Neural cell (in vitro differentiated cells): ENCODE data around the gene ATP1A2. TPM values are rescaled to one million over a fixed set of nuclear protein-coding genes. Genes with fewer than 3 reads are reported as not detected.

Experiments used
- H2AFZ ChIP-seq: fragments of 200-600, 300-800 bp; sonication (generic), shearing (Covaris generic); 2 replicates; pipeline ENCODE4 v1.6.0; 2014; ENCODE audit warnings: low read depth, mild to moderate bottlenecking, antibody characterized with exemption, low read length, moderate library complexity
- H3F3A ChIP-seq: fragments of 200-600 bp; shearing (Covaris generic); 2 replicates; pipeline ENCODE4 v1.6.1; 2016; ENCODE audit warnings: mild to moderate bottlenecking, moderate library complexity, mixed read lengths, antibody characterized with exemption, low read length; ENCODE audit not compliant: insufficient read depth, poor library complexity, severe bottlenecking
- H3K27ac ChIP-seq: fragments of 200-600, 300-800 bp; sonication (generic), shearing (Covaris generic); 2 replicates; pipeline ENCODE4 v1.5.1; 2014; ENCODE audit warnings: mild to moderate bottlenecking, low read length, moderate library complexity
- H3K27me3 ChIP-seq: fragments of 300-800, 200-600 bp; sonication (generic), shearing (Covaris generic); 2 replicates; pipeline ENCODE4 v1.6.0; 2014; ENCODE audit warnings: mild to moderate bottlenecking, low read depth, low read length, moderate library complexity; ENCODE audit not compliant: insufficient read depth
- H3K36me3 ChIP-seq: fragments of 300-800, 200-600 bp; sonication (generic), shearing (Covaris generic); 2 replicates; pipeline ENCODE4 v1.5.1; 2014; ENCODE audit warnings: mild to moderate bottlenecking, antibody characterized with exemption, low read length, moderate library complexity; ENCODE audit not compliant: insufficient read depth
- H3K4me2 ChIP-seq: fragments of 300-800, 200-600 bp; sonication (generic), shearing (Covaris generic); 2 replicates; pipeline ENCODE4 v1.6.0; 2014; ENCODE audit warnings: mild to moderate bottlenecking, low read length
- H3K4me3 ChIP-seq: fragments of 300-800, 200-600 bp; sonication (generic), shearing (Covaris generic); 2 replicates; pipeline ENCODE4 v1.5.1; 2014; ENCODE audit warnings: mild to moderate bottlenecking, low read length, moderate library complexity
- H3K79me2 ChIP-seq: fragments of 200-600 bp; shearing (Covaris generic); replicated peaks from 2 replicates; pipeline ENCODE4 v1.6.0; 2014; ENCODE audit warnings: mild to moderate bottlenecking, low read length, moderate library complexity; ENCODE audit not compliant: insufficient read depth
- H3K9ac ChIP-seq: fragments of 300-800, 200-600 bp; sonication (generic), shearing (Covaris generic); 2 replicates; pipeline ENCODE4 v1.6.1; 2016; ENCODE audit warnings: mild to moderate bottlenecking, low read length, mixed read lengths
- H3K9me2 ChIP-seq: fragments of 200-600 bp; shearing (Covaris generic); 2 replicates; pipeline ENCODE4 v1.6.1; 2016; ENCODE audit warnings: mild to moderate bottlenecking, low read length, mixed read lengths; ENCODE audit not compliant: insufficient read depth
- H3K9me3 ChIP-seq: fragments of 200-600, 300-800 bp; sonication (generic), shearing (Covaris generic); 2 replicates; pipeline ENCODE4 v1.6.1; 2016; ENCODE audit warnings: mild to moderate bottlenecking, mixed run types, low read length, moderate library complexity, mixed read lengths
- H4K20me1 ChIP-seq: fragments of 200-600 bp; shearing (Covaris generic); 2 replicates; pipeline ENCODE4 v1.6.1; 2016; ENCODE audit warnings: mild to moderate bottlenecking, mixed run types; ENCODE audit not compliant: insufficient read depth
- CTCF ChIP-seq: fragments of 450-650 bp; IDR thresholded peaks from 2 replicates; pipeline ENCODE4 v1.5.1; 2014; ENCODE audit warnings: antibody characterized with exemption, mild to moderate bottlenecking, moderate library complexity; ENCODE audit not compliant: poor library complexity, severe bottlenecking
- EP300 ChIP-seq: fragments of 450-650 bp; conservative IDR thresholded peaks from 2 replicates; pipeline ENCODE4 v1.6.1; 2014; ENCODE audit warnings: antibody characterized with exemption, mild to moderate bottlenecking, moderate library complexity; ENCODE audit not compliant: poor library complexity, severe bottlenecking
- EZH2 ChIP-seq: fragments of 200-600, 300-800 bp; shearing (Covaris generic), sonication (generic); IDR thresholded peaks from 2 replicates; pipeline ENCODE4 v1.6.1; 2014; ENCODE audit warnings: antibody characterized with exemption, low read length, borderline replicate concordance, mild to moderate bottlenecking; ENCODE audit not compliant: insufficient read depth, poor library complexity, severe bottlenecking
- MXI1 ChIP-seq: fragments of 450-650 bp; conservative IDR thresholded peaks from 2 replicates; pipeline ENCODE4 v1.6.1; 2014; ENCODE audit warnings: antibody characterized with exemption, mild to moderate bottlenecking; ENCODE audit not compliant: poor library complexity, severe bottlenecking
- POLR2AphosphoS5 ChIP-seq: IDR thresholded peaks from 2 replicates; pipeline ENCODE4 v1.6.1; 2012
- RAD21 ChIP-seq: fragments of 450-650 bp; conservative IDR thresholded peaks from 2 replicates; pipeline ENCODE4 v1.6.1; 2014; ENCODE audit warnings: antibody characterized with exemption, mild to moderate bottlenecking, moderate library complexity
- SMC3 ChIP-seq: fragments of 450-650 bp; conservative IDR thresholded peaks from 2 replicates; pipeline ENCODE4 v1.6.1; 2014; ENCODE audit warnings: antibody characterized with exemption, mild to moderate bottlenecking, moderate library complexity; ENCODE audit not compliant: poor library complexity
- TAF1 ChIP-seq: IDR thresholded peaks from 2 replicates; pipeline ENCODE4 v1.6.1; 2012; ENCODE audit warnings: low read depth
- polyA plus RNA-seq: library from polyadenylated mRNA; depleted of rRNA; stranded (reverse); fragments of >200 nt; gene quantifications from 2 replicates; pipeline ENCODE4 v1.2.3, GENCODE V29; 2014
- TF ChIP-seq, protein P1 (sequence below): IDR thresholded peaks from 2 replicates; pipeline ENCODE4 v1.6.1; 2012; ENCODE audit warnings: borderline replicate concordance

The ATP1A2 gene
- polyA plus RNA-seq, 1 donor from 2014 or later: 0.12 TPM

DNA sequence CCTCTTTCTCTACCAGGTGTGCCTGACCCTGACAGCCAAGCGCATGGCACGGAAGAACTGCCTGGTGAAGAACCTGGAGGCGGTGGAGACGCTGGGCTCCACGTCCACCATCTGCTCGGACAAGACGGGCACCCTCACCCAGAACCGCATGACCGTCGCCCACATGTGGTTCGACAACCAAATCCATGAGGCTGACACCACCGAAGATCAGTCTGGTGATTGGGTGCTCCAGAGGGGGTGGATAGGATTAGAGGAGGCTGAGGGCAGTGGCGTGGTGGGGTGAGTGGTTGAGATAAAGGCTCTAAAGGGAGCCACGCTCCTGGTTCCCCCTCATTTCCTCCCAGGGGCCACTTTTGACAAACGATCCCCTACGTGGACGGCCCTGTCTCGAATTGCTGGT is 13.1 kb downstream of the ATP1A2 start:
- Histone ChIP-seq H3F3A (no peaks in the 10 kb centered on the region), H3K27ac (no peak overlapping the region), H4K20me1 (no peaks in the 10 kb centered on the region), H3K36me3 (no peaks in the 10 kb centered on the region), H3K9me2 (no peaks in the 10 kb centered on the region), H3K27me3 (no peaks in the 10 kb centered on the region), H3K4me3 (no peak overlapping the region), H3K9ac (no peak overlapping the region), H3K4me2 (no peak overlapping the region), H3K79me2 (no peaks in the 10 kb centered on the region), H3K9me3 (no peaks in the 10 kb centered on the region), H2AFZ (no peak overlapping the region)
- TF ChIP-seq TAF1 (no peak), MXI1 (no peak), RAD21 (no peak), POLR2AphosphoS5 (no peak), EZH2 (no peak), EP300 (no peak), CTCF (no peak), SMC3 (no peak)
- TF ChIP-seq, protein P1, sequence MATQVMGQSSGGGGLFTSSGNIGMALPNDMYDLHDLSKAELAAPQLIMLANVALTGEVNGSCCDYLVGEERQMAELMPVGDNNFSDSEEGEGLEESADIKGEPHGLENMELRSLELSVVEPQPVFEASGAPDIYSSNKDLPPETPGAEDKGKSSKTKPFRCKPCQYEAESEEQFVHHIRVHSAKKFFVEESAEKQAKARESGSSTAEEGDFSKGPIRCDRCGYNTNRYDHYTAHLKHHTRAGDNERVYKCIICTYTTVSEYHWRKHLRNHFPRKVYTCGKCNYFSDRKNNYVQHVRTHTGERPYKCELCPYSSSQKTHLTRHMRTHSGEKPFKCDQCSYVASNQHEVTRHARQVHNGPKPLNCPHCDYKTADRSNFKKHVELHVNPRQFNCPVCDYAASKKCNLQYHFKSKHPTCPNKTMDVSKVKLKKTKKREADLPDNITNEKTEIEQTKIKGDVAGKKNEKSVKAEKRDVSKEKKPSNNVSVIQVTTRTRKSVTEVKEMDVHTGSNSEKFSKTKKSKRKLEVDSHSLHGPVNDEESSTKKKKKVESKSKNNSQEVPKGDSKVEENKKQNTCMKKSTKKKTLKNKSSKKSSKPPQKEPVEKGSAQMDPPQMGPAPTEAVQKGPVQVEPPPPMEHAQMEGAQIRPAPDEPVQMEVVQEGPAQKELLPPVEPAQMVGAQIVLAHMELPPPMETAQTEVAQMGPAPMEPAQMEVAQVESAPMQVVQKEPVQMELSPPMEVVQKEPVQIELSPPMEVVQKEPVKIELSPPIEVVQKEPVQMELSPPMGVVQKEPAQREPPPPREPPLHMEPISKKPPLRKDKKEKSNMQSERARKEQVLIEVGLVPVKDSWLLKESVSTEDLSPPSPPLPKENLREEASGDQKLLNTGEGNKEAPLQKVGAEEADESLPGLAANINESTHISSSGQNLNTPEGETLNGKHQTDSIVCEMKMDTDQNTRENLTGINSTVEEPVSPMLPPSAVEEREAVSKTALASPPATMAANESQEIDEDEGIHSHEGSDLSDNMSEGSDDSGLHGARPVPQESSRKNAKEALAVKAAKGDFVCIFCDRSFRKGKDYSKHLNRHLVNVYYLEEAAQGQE: no peak

DNA sequence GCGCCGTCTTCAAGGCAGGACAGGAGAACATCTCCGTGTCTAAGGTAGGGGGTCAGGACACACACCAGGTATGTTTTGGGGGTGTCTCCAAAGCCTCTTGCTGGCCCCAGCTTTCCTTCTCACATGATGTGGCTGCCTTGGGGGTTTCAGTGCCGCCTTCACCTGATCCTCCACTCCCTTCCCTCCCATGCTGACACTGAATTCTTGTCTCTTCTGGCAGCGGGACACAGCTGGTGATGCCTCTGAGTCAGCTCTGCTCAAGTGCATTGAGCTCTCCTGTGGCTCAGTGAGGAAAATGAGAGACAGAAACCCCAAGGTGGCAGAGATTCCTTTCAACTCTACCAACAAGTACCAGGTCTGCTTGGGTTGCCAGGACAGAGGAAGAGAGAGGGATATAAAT is 13.5 kb downstream of the ATP1A2 start:
- no peaks in the 10 kb centered on the region for H3F3A ChIP-seq
- no peaks in the 10 kb centered on the region for H3K79me2 ChIP-seq
- no peak overlapping the region for H2AFZ ChIP-seq
- no peaks in the 10 kb centered on the region for H3K36me3 ChIP-seq
- no peak overlapping the region for H3K4me2 ChIP-seq
- H3K27ac ChIP-seq: no peak overlapping the region
- TF ChIP-seq POLR2AphosphoS5 (no peak), CTCF (no peak), TAF1 (no peak), SMC3 (no peak), EP300 (no peak), EZH2 (no peak), MXI1 (no peak), RAD21 (no peak)
- TF ChIP-seq, protein P1: no peak
- H3K4me3 ChIP-seq: no peak overlapping the region
- no peaks in the 10 kb centered on the region for H3K9me2 ChIP-seq
- H3K9me3 ChIP-seq: no peaks in the 10 kb centered on the region
- H3K27me3 ChIP-seq: no peaks in the 10 kb centered on the region
- H3K9ac ChIP-seq: no peak overlapping the region
- no peaks in the 10 kb centered on the region for H4K20me1 ChIP-seq
